GM21619 (cell line): ENCODE measurements around the gene CELF4.

Experiments used
- ATAC-seq: cut with Tn5 transposase; IDR thresholded peaks from one replicate; pipeline ENCODE4 v1.9.1; 2021; ENCODE audit not compliant: unreplicated experiment

Gene CELF4

GRCh38 chr18:37497853-37498518, 67.6 kb downstream of the CELF4 start:
- ATAC-seq, result no peak

GRCh38 chr18:37496568-37496967, 69.0 kb downstream of the CELF4 start:
- ATAC-seq, result no peak

GRCh38 chr18:37495354-37495753, 70.2 kb downstream of the CELF4 start:
- ATAC-seq, result no peak

- no peak for ATAC-seq
Measured at GRCh38 chr18:37494406-37494805, 71.2 kb downstream of the CELF4 start.

GRCh38 chr18:37493352-37493935, 72.2 kb downstream of the CELF4 start:
- no peak for ATAC-seq

GRCh38 chr18:37492952-37493351, 72.6 kb downstream of the CELF4 start:
- no peak for ATAC-seq

- no peak for ATAC-seq
Measured at GRCh38 chr18:37491526-37491925, 74.1 kb downstream of the CELF4 start.

GRCh38 chr18:37489998-37490397, 75.6 kb downstream of the CELF4 start:
- no peak for ATAC-seq

- no peak for ATAC-seq
Measured at GRCh38 chr18:37489011-37489410, 76.6 kb downstream of the CELF4 start.

GRCh38 chr18:37487400-37487867, 78.2 kb downstream of the CELF4 start:
- no peak for ATAC-seq

- no peak for ATAC-seq
Measured at GRCh38 chr18:37486848-37487247, 78.8 kb downstream of the CELF4 start.

- no peak for ATAC-seq
Measured at GRCh38 chr18:37484983-37485834, 80.4 kb downstream of the CELF4 start.

- no peak for ATAC-seq
Measured at GRCh38 chr18:37483984-37484819, 81.4 kb downstream of the CELF4 start.

GRCh38 chr18:37483221-37483971, 82.2 kb downstream of the CELF4 start:
- no peak for ATAC-seq

- ATAC-seq, result no peak
Measured at GRCh38 chr18:37482433-37482832, 83.2 kb downstream of the CELF4 start.

- no peak for ATAC-seq
Measured at GRCh38 chr18:37482002-37482401, 83.6 kb downstream of the CELF4 start.

- ATAC-seq, result no peak
Measured at GRCh38 chr18:37481491-37481890, 84.1 kb downstream of the CELF4 start.

- no peak for ATAC-seq
Measured at GRCh38 chr18:37481072-37481471, 84.5 kb downstream of the CELF4 start.

GRCh38 chr18:37476611-37477295, 88.8 kb downstream of the CELF4 start:
- ATAC-seq, result no peak

- no peak for ATAC-seq
Measured at GRCh38 chr18:37476182-37476581, 89.4 kb downstream of the CELF4 start.
